A549 treated with DMSO at 1 μM for 4 hours (cell line): ENCODE results near the gene OPRL1. TPM values are rescaled to one million over a fixed set of nuclear protein-coding genes. Genes with fewer than 3 reads are reported as not detected.

Source experiments
- total RNA-seq: library from RNA; stranded (reverse); fragments of 200-300 nt; extraction: Qiagen RNA extraction; gene quantifications from 5 replicates; pipeline ENCODE4 v1.2.3, GENCODE V29; 2022; ENCODE audit warnings: low read depth

The OPRL1 gene
- 0.40 to 0.71 TPM (median 0.51 TPM) in 5 replicates for total RNA-seq

GRCh38 chr20:64080013-64080812, at the start of gene OPRL1:
TSS of gene OPRL1 (plus strand) at chr20:64080082. CDS start at chr20:64092721, 12,639 bp downstream.

GRCh38 chr20:64035933-64036345, 43.9 kb upstream of the OPRL1 start, which contains the start of gene C20orf204:
TSS of gene C20orf204 (plus strand) at chr20:64036182. CDS start at chr20:64036324, 142 bp downstream.

GRCh38 chr20:64049060-64049877, 30.6 kb upstream of the OPRL1 start, which contains the start of gene SOX18:
TSS of gene SOX18 (minus strand) at chr20:64049639. CDS start at chr20:64049516, 123 bp downstream.

GRCh38 chr20:64062596-64063388, 17.1 kb upstream of the OPRL1 start, which contains the start of gene TCEA2:
TSS of gene TCEA2 (plus strand) at chr20:64063198. CDS start at chr20:64063313, 115 bp downstream.

GRCh38 chr20:64079273-64080012, 439 bp upstream of the OPRL1 start, which contains the start of gene RGS19:
TSS of gene RGS19 (minus strand) at chr20:64079518. CDS start at chr20:64076886, 2,632 bp downstream.

GRCh38 chr20:64083804-64084684, 4.2 kb downstream of the OPRL1 start, which contains the start of gene LKAAEAR1:
TSS of gene LKAAEAR1 (minus strand) at chr20:64084398. CDS start at chr20:64084219, 179 bp downstream.

GRCh38 chr20:64106981-64107735, 27.3 kb downstream of the OPRL1 start, which contains the start of gene NPBWR2:
TSS of gene NPBWR2 (minus strand) at chr20:64107565. CDS start at chr20:64106831, 734 bp downstream.

Other genes with a start within 250 kb of the OPRL1 start
- gene ZBTB46, start 248.8 kb upstream of the OPRL1 start, total RNA-seq = 0.50 to 0.94 TPM (median 0.77 TPM) in 5 replicates
- 0.05 TPM in 1 of 5 replicates, not detected in the others for gene ABHD16B, start 218.6 kb upstream of the OPRL1 start, total RNA-seq
- 119 to 136 TPM (median 132 TPM) in 5 replicates for gene TPD52L2, start 214.8 kb upstream of the OPRL1 start, total RNA-seq
- gene DNAJC5, start 185.0 kb upstream of the OPRL1 start, total RNA-seq = 26.4 to 31.6 TPM (median 31.2 TPM) in 5 replicates
- gene UCKL1, start 123.7 kb upstream of the OPRL1 start, total RNA-seq = 22.8 to 34.9 TPM (median 29.4 TPM) in 5 replicates
- gene ZNF512B, start 110.2 kb upstream of the OPRL1 start, total RNA-seq = 10.0 to 13.3 TPM (median 12.2 TPM) in 5 replicates
- gene SAMD10, start 100.4 kb upstream of the OPRL1 start, total RNA-seq = 0.10 to 0.13 TPM in 2 of 5 replicates, not detected in the others
- 52.6 to 60.3 TPM (median 55.1 TPM) in 5 replicates for gene PRPF6, start 99.0 kb upstream of the OPRL1 start, total RNA-seq
- 0.19 to 0.39 TPM (median 0.33 TPM) in 5 replicates for gene C20orf204, start 43.9 kb upstream of the OPRL1 start, total RNA-seq
- 1.1 to 2.3 TPM (median 1.7 TPM) in 5 replicates for gene SOX18, start 30.4 kb upstream of the OPRL1 start, total RNA-seq
- gene TCEA2, start 16.9 kb upstream of the OPRL1 start, total RNA-seq = 38.4 to 48.7 TPM (median 42.8 TPM) in 5 replicates
- 15.3 to 25.0 TPM (median 23.1 TPM) in 5 replicates for gene RGS19, start 564 bp upstream of the OPRL1 start, total RNA-seq
- gene LKAAEAR1, start 4.3 kb downstream of the OPRL1 start, total RNA-seq = 1.3 to 1.8 TPM (median 1.4 TPM) in 4 of 5 replicates, not detected in the other
- not detected in 5 replicates for gene NPBWR2, start 27.5 kb downstream of the OPRL1 start, total RNA-seq
- 0.09 to 0.38 TPM (median 0.13 TPM) in 5 replicates for gene MYT1, start 84.4 kb downstream of the OPRL1 start, total RNA-seq
- 9.9 to 17.4 TPM (median 13.4 TPM) in 5 replicates for gene PCMTD2, start 175.7 kb downstream of the OPRL1 start, total RNA-seq